Measurements from ENCODE around the gene INTS13. TPM values are rescaled to one million over a fixed set of nuclear protein-coding genes. Genes with fewer than 3 reads are reported as not detected.

Gene INTS13
- total RNA-seq, 1 donor from 2014 or later = 14.1 TPM

DNA sequence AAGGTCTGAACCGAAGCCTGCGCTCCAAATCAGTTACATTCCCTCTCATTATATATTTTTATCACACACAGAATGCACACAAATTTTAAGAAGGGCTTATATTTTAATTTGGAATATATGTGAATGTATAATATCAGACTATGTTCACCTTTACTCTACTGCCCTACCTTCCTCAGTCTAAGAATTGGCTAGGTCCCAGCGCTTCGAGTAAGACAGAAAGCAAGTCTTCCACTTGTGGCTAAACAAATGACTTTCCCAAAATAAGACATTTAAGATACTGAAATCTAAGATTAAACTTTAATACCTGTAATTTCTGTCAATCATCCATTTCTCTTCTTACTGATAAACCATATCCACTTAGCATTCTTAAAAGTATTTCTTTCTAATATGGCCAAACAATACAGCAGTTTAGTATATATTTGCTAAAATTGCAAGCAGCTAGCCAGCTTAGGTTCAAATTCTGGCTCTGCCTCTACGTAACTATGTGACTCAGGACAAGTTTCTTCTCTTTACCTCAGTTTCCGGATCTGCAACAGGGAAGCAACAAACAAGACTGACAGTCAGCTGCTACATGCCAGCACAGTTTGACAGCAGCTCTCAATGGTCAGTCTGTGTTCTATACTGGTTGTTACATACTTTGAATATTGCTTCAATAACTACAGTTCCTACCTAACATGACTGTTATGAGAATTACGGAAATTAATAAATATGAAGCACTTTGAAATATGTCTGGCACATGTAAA, 2.0 kb downstream of the INTS13 start:
- peaks cover 3% of the 10 kb centered on the region for H3K36me3 ChIP-seq
- ATAC-seq = no peak
- no peak for TF ChIP-seq CTCF (IDR thresholded peaks at IDR 0.05)
- H3K4me1 ChIP-seq = peaks cover 36% of the 10 kb centered on the region
- DNase-seq = no peak
- intact Hi-C loops (cut with DNase I) = loop anchor here (10.0 kb wide), 1 partner anchor 79 kb away; the partner anchor contains the start of gene TM7SF3
- H3K27ac ChIP-seq = no peak overlapping the region
- no peaks in the 10 kb centered on the region for H3K27me3 ChIP-seq (ENCODE audit: low read depth)
- no peaks in the 10 kb centered on the region for H3K9me3 ChIP-seq
- H3K4me3 ChIP-seq = no peak overlapping the region

GRCh38 chr12:26929590-26929989, 8.2 kb downstream of the INTS13 start:
- Histone ChIP-seq H3K4me3 (no peak overlapping the region), H3K27me3 (ENCODE audit: low read depth) (no peaks in the 10 kb centered on the region), H3K27ac (no peak overlapping the region), H3K36me3 (peaks cover 48% of the 10 kb centered on the region), H3K9me3 (no peaks in the 10 kb centered on the region), H3K4me1 (no peaks in the 10 kb centered on the region)
- intact Hi-C loops (cut with DNase I) = no loop called here
- TF ChIP-seq CTCF (IDR thresholded peaks at IDR 0.05) = no peak
- DNase-seq (no peak), ATAC-seq (no peak)

DNA sequence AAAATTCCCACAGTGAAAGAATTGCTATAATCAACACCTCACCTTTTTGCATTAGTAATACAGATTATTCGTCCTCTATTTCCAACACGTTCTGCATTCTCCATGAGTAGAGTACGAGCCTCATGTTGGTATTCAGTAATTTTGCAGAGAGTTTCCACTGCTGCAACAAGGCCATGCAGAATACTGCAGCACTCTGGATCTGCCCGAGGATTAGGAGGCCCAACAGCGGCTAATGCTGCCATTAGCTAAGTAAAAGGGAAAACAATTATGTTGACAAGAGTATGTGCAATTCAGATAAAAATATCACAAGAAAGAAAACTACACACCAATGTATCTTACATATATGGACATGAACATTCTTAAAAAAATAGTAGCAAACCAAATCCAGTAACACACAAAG, 9.1 kb downstream of the INTS13 start:
- no peaks in the 10 kb centered on the region for H3K4me1 ChIP-seq
- H3K9me3 ChIP-seq = no peaks in the 10 kb centered on the region
- no peak overlapping the region for H3K27ac ChIP-seq
- intact Hi-C loops (cut with DNase I) = no loop called here
- peaks cover 58% of the 10 kb centered on the region for H3K36me3 ChIP-seq
- no peak overlapping the region for H3K4me3 ChIP-seq
- DNase-seq (no peak), ATAC-seq (no peak)
- no peaks in the 10 kb centered on the region for H3K27me3 ChIP-seq (ENCODE audit: low read depth)
- no peak for TF ChIP-seq CTCF (IDR thresholded peaks at IDR 0.05)

GRCh38 chr12:26921886-26922285, 15.9 kb downstream of the INTS13 start:
- Histone ChIP-seq H3K27me3 (ENCODE audit: low read depth) (no peaks in the 10 kb centered on the region), H3K4me3 (no peak overlapping the region), H3K4me1 (no peaks in the 10 kb centered on the region), H3K9me3 (no peaks in the 10 kb centered on the region), H3K36me3 (peaks cover 66% of the 10 kb centered on the region), H3K27ac (no peak overlapping the region)
- ATAC-seq (no peak), DNase-seq (no peak)
- intact Hi-C loops (cut with DNase I) = no loop called here
- TF ChIP-seq CTCF (IDR thresholded peaks at IDR 0.05) = no peak

GRCh38 chr12:26919216-26919555, 18.6 kb downstream of the INTS13 start:
- Histone ChIP-seq H3K4me3 (no peak overlapping the region), H3K9me3 (no peaks in the 10 kb centered on the region), H3K4me1 (no peaks in the 10 kb centered on the region), H3K36me3 (peaks cover 54% of the 10 kb centered on the region), H3K27ac (no peak overlapping the region), H3K27me3 (ENCODE audit: low read depth) (no peaks in the 10 kb centered on the region)
- intact Hi-C loops (cut with DNase I) = no loop called here
- ATAC-seq (no peak), DNase-seq (no peak)
- no peak for TF ChIP-seq CTCF (IDR thresholded peaks at IDR 0.05)

Measured in lower lobe of right lung (tissue), 2 donors.